Right lobe of liver (tissue), 6 donors: ENCODE results near the gene PEPD. TPM values are rescaled to one million over a fixed set of nuclear protein-coding genes. Genes with fewer than 3 reads are reported as not detected.

Source experiments
- ATAC-seq, 4 donors: fragments of 200-7000 bp; cut with Tn5 transposase; one replicate each; pipeline ENCODE4 v1.9.1; 2020; ENCODE audit warnings: mild to moderate bottlenecking in 4 of 4, moderate library complexity in 4 of 4
- DNase-seq, 3 donors: peaks; one replicate each; pipeline ENCODE4 v3.0.0-alpha.2; 2020
- H3K27ac ChIP-seq, 3 donors: fragments of 200-600 bp; one replicate each; pipeline ENCODE4 v1.8.0; 2022
- H3K27me3 ChIP-seq, 2 donors: fragments of 200-600 bp; one replicate each; pipeline ENCODE4 v1.8.0; 2022
- H3K36me3 ChIP-seq, 4 donors: fragments of 200-600 bp; sonication (generic) in 1 of 4; one replicate each; pipeline versions ENCODE4 v1.5.1 to v1.8.0; 2017 to 2022; ENCODE audit warnings: control low read depth in 1 of 4
- H3K4me1 ChIP-seq, 4 donors: fragments of 200-600 bp; sonication (generic) in 1 of 4; one replicate each; pipeline versions ENCODE4 v1.5.1 to v1.8.0; 2017 to 2022; ENCODE audit warnings: control low read depth in 1 of 4
- H3K4me3 ChIP-seq, 3 donors: fragments of 200-600 bp; one replicate each; pipeline ENCODE4 v1.8.0; 2022
- H3K9me3 ChIP-seq, 4 donors: fragments of 200-600 bp; sonication (generic) in 1 of 4; one replicate each; pipeline versions ENCODE4 v1.5.1 to v1.8.0; 2017 to 2022; ENCODE audit warnings: control low read depth in 1 of 4
- CTCF ChIP-seq, 4 donors: fragments of 200-600 bp in 3 of 4; fragments of 450-650 bp in 1 of 4; IDR thresholded peaks; one replicate each; pipeline versions ENCODE4 v1.5.1 to v1.8.0; 2016 to 2022; ENCODE audit warnings: antibody characterized with exemption in 4 of 4, mild to moderate bottlenecking in 2 of 4
- POLR2A ChIP-seq: fragments of 450-650 bp; IDR thresholded peaks from one replicate; pipeline ENCODE4 v1.6.1; 2017; ENCODE audit warnings: antibody characterized with exemption, mild to moderate bottlenecking
- WGBS: methylation state at CpG from one replicate; pipeline ENCODE4 v1.1.6; 2018; ENCODE audit warnings: low coverage, low lambda C conversion rate; ENCODE audit not compliant: insufficient coverage; ENCODE audit errors: missing lambda C conversion rate; 5-methylcytosine and 5-hydroxymethylcytosine counted together
- intact Hi-C, 2 donors: fragments of 100-400 bp; cut with DNase I; formaldehyde crosslinking; loops; one replicate each; pipeline versions ENCODE4 v1.11.2 to v1.14.1; 2022
- total RNA-seq, 6 experiments: library from RNA; depleted of rRNA in 2 of 6; stranded (reverse); fragments of >200 nt in 2 of 6; fragmentation: NEBNext Ultra II Directional in 3 of 6; extraction: Animal tissue kit (Norgen Biotek cat#: 25700) in 3 of 6; gene quantifications; one replicate each; pipeline versions ENCODE4 v1.1.0 to v1.2.4, GENCODE V29; 2016 to 2023
- donor health status: DM: no; HTN: yes; CAD: no.
- donor health status: DM: no; HTN: no; CAD: no.
- donor health status: DM: no; HTN: no; CAD: no.
- donor health status: DM: no; HTN: yes; CAD: no.
- donor health status: DM: no; HTN: yes; CAD: no.

Gene PEPD
- total RNA-seq, 6 experiments from 2014 or later = 121 to 261 (median 167) TPM

GRCh38 chr19:33345163-33345562, 176.4 kb downstream of the PEPD start:
- 95% methylated on average over 6 of the region's 6 CpGs for WGBS
- ATAC-seq = no peak
- no peaks in the 10 kb centered on the region for H3K36me3 ChIP-seq
- no peak overlapping the region for H3K4me3 ChIP-seq
- DNase-seq = no peak
- H3K4me1 ChIP-seq = peaks cover 0 to 30% (median 11%) of the 10 kb centered on the region in 4 donors
- intact Hi-C loops = no loop called here
- H3K27me3 ChIP-seq = no peaks in the 10 kb centered on the region
- no peak overlapping the region for H3K27ac ChIP-seq
- no peaks in the 10 kb centered on the region for H3K9me3 ChIP-seq
- no peak for TF ChIP-seq CTCF (IDR thresholded peaks at IDR 0.05)
- no peak for TF ChIP-seq POLR2A

- no peak overlapping the region for H3K4me3 ChIP-seq
- H3K9me3 ChIP-seq = no peaks in the 10 kb centered on the region
- intact Hi-C loops = no loop called here
- 68% methylated on average over 4 of the region's 4 CpGs for WGBS
- no peak for DNase-seq
- no peaks in the 10 kb centered on the region for H3K27me3 ChIP-seq
- TF ChIP-seq POLR2A = no peak
- TF ChIP-seq CTCF (IDR thresholded peaks at IDR 0.05) = no peak
- H3K27ac ChIP-seq = no peak overlapping the region
- no peaks in the 10 kb centered on the region for H3K36me3 ChIP-seq
- ATAC-seq = no peak
- H3K4me1 ChIP-seq = peaks cover 0 to 26% (median 9%) of the 10 kb centered on the region in 4 donors
These were observed 177.0 kb downstream of the PEPD start for GRCh38 chr19:33344573-33344925.

- TF ChIP-seq CTCF (IDR thresholded peaks at IDR 0.05) (no peak), POLR2A (no peak)
- Histone ChIP-seq H3K27me3 (no peaks in the 10 kb centered on the region), H3K27ac (no peak overlapping the region), H3K9me3 (no peaks in the 10 kb centered on the region), H3K4me1 (peaks cover 0 to 21% (median 7%) of the 10 kb centered on the region in 4 donors), H3K4me3 (no peak overlapping the region), H3K36me3 (no peaks in the 10 kb centered on the region)
- intact Hi-C loops = no loop called here
- ATAC-seq (no peak), DNase-seq (no peak)
- WGBS = 43% methylated on average over 12 of the region's 12 CpGs
These were observed 177.6 kb downstream of the PEPD start for GRCh38 chr19:33343859-33344572.

- H3K4me3 ChIP-seq = no peak overlapping the region
- 86% methylated on average over 2 of the region's 2 CpGs for WGBS
- H3K36me3 ChIP-seq = no peaks in the 10 kb centered on the region
- DNase-seq (no peak), ATAC-seq (no peak)
- TF ChIP-seq CTCF (IDR thresholded peaks at IDR 0.05) (no peak), POLR2A (no peak)
- no peak overlapping the region for H3K27ac ChIP-seq
- intact Hi-C loops = no loop called here
- H3K27me3 ChIP-seq = no peaks in the 10 kb centered on the region
- H3K9me3 ChIP-seq = no peaks in the 10 kb centered on the region
- H3K4me1 ChIP-seq = peaks cover 0 to 16% (median 4%) of the 10 kb centered on the region in 4 donors
These were observed 178.3 kb downstream of the PEPD start for GRCh38 chr19:33343301-33343700.
